ENCODE measurements around the gene TRPM6. TPM values are rescaled to one million over a fixed set of nuclear protein-coding genes. Genes with fewer than 3 reads are reported as not detected.

The TRPM6 gene
- total RNA-seq, 2 donors from 2014 or later, result 0.44 to 0.71 TPM

GRCh38 chr9:74795803-74796202, 91.9 kb downstream of the TRPM6 start:
- no peak for ATAC-seq
- intact Hi-C loops (cut with DNase I), result loop anchor here in 1 of 2 donors (10.0 kb wide), 1 partner anchor 99 kb away; no protein-coding TSS in a partner anchor
- DNase-seq, result no peak

- no peak for DNase-seq
- intact Hi-C loops (cut with DNase I), result loop anchor here in 1 of 2 donors (10.0 kb wide), 1 partner anchor 100 kb away; no protein-coding TSS in a partner anchor
- ATAC-seq, result no peak
Measured at GRCh38 chr9:74795081-74795480, 92.6 kb downstream of the TRPM6 start.

GRCh38 chr9:74784506-74784905, 103.2 kb downstream of the TRPM6 start:
- intact Hi-C loops (cut with DNase I), result no loop called here

DNA sequence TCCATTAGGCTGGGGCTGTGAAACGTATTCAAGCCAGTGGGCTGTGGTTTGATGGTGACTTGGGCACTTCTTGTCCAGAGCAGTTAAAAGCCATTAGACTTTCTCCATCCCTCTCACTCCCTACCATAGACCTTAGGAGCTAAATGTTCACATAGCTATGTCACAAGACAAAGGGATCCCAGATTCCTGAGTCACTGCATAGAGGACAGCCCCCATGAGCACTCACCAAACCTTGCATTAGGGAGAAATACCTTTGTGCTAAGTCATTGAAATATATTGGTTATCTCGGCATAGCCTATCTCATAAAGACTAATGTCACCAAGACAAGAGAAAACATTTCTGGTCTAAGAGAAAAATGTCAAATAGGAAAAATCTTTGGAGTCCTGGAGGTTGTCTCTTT, 104.3 kb downstream of the TRPM6 start:
- intact Hi-C loops (cut with DNase I), result no loop called here
- no peak for DNase-seq
- ATAC-seq, result no peak

More at GRCh38 chr9:74784506-74784905, 103.2 kb downstream of the TRPM6 start:
- ATAC-seq (no peak), DNase-seq (no peak)

DNA sequence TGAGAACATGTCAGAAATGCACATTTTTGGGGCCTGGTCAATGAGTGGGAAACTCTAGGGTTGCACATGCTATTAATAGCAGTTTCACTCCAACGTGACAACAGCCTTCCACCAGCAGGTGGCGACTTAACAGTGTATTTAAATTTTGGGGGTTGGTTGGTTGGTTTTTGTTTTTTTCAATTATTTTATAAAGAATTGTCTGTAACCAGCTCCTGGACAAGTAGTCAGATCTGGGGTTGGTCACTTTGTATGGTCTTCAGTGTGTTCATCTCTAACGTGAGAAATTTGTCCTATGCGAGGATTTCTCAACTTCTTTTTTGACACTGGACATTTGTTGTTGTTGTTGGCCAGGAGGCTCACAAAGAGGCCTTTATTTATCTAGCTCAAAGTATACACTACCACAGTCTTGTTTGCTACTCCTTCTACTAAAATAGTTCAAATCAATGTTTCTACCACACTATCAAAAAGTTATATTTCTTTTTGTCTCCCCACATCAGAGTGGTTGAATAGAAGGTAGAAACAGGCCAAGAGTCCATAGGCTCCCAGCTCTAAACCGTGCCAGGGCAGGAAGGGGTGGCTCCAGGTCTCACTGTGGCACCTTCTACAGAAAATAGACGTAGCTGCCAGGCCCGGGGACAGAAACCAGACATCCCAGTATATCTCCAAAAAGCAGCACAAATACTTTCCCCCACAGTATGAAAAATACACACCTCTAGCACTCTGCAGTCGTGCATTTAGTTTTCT, 110.4 kb downstream of the TRPM6 start:
- ATAC-seq (peak in 1 of 2 donors; percentile 51), DNase-seq (peak; percentile 71)
- intact Hi-C loops (cut with DNase I), result loop anchor here (2.0 to 10.0 kb wide), 3 partner anchors 225 to 305 kb away; no protein-coding TSS in a partner anchor

DNA sequence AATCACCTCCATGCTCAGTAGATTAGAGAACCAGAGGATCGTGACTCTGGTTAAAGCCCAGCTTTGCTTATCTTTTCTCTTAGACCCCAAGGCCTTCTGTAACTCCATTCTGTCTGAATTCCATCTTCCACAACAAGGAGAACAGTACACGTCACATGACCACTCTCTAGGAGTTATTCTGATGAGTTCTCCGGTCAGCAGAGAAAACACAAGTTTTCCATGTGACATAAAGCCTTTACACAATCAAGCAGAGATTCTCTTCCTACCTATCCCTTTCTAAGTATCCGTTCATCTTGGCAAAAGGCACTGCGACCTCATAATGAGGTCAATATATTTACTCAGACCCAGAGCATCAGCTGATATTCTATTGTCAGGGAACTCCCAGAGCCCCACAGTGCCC, 112.3 kb downstream of the TRPM6 start:
- intact Hi-C loops (cut with DNase I), result loop anchor here (5.0 to 10.0 kb wide), 2 partner anchors 299 to 307 kb away; no protein-coding TSS in a partner anchor
- no peak for DNase-seq
- no peak for ATAC-seq

GRCh38 chr9:74773886-74774479, 113.7 kb downstream of the TRPM6 start:
- ATAC-seq (peak; percentile 65 to 72), DNase-seq (peak; percentile 79)
- intact Hi-C loops (cut with DNase I), result loop anchor here (5.0 to 10.0 kb wide), 2 partner anchors 298 to 301 kb away; no protein-coding TSS in a partner anchor

GRCh38 chr9:74772121-74772520, 115.6 kb downstream of the TRPM6 start:
- DNase-seq (no peak), ATAC-seq (no peak)
- intact Hi-C loops (cut with DNase I), result loop anchor here (5.0 to 10.0 kb wide), 2 partner anchors 300 to 303 kb away; no protein-coding TSS in a partner anchor

DNA sequence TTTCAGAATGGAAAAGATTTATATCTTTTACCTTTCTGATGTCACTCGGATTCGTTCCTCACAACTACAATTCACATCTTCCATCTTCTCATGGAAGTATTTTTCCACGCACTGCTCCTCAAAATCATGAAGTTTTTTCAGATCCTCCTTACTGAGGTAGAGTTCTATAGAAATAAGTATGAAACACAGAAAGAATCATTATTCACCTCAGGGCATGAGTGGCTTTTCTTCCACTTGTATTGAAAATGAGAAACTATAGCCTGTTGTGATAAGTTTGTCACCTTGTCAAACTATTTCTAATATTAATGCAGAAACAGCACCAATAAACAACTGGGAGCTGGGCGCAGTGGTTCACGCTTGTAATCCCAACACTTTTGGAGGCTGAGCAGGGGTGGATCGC, 116.0 kb downstream of the TRPM6 start:
- DNase-seq (no peak), ATAC-seq (no peak)
- intact Hi-C loops (cut with DNase I), result loop anchor here (5.0 to 10.0 kb wide), 2 partner anchors 301 to 303 kb away; no protein-coding TSS in a partner anchor

DNA sequence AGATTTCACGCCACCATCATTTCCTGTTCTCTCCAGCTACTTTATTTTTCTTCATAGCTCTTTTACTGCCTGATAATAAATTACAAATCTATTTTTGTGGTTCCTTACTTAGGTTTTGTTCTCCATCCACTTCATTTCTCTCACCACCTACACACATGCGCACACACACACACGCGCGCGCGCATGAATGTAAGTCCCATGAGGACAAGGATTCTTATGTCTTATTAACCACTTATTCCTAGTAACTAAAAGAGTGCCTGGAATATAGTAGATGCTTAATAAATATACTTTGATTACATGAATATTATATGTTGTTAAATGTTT, 116.5 kb downstream of the TRPM6 start:
- intact Hi-C loops (cut with DNase I), result loop anchor here (5.0 to 10.0 kb wide), 2 partner anchors 301 to 304 kb away; no protein-coding TSS in a partner anchor
- DNase-seq (no peak), ATAC-seq (no peak)

GRCh38 chr9:74770508-74771261, 117.0 kb downstream of the TRPM6 start:
- DNase-seq (no peak), ATAC-seq (peak in 1 of 2 donors; percentile 16)
- intact Hi-C loops (cut with DNase I), result loop anchor here (5.0 to 10.0 kb wide), 2 partner anchors 302 to 304 kb away; no protein-coding TSS in a partner anchor

GRCh38 chr9:74765481-74765971, 122.2 kb downstream of the TRPM6 start:
- no peak for DNase-seq
- intact Hi-C loops (cut with DNase I), result no loop called here
- ATAC-seq, result peak in 1 of 2 donors; percentile 36

DNA sequence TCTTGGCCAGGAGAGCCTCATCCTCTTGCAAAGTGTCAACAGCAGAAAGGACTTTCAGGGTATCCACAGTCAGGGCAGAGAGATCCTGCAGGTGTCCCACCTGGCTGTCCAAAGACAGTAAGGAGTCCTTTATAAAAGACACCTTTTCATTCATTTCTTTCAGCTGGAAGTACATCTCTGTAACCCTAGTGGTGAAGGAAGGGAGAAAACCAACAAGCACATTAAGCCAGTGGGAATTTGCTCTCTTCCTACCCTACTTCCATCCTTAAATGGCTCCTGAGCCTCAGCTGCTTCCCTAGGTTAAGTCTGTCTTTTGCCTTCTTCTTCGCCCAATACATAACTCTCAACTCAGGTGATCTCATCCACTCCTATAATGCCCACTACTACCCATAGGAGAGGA, 124.8 kb downstream of the TRPM6 start:
- intact Hi-C loops (cut with DNase I), result no loop called here
- DNase-seq (no peak), ATAC-seq (no peak)

DNA sequence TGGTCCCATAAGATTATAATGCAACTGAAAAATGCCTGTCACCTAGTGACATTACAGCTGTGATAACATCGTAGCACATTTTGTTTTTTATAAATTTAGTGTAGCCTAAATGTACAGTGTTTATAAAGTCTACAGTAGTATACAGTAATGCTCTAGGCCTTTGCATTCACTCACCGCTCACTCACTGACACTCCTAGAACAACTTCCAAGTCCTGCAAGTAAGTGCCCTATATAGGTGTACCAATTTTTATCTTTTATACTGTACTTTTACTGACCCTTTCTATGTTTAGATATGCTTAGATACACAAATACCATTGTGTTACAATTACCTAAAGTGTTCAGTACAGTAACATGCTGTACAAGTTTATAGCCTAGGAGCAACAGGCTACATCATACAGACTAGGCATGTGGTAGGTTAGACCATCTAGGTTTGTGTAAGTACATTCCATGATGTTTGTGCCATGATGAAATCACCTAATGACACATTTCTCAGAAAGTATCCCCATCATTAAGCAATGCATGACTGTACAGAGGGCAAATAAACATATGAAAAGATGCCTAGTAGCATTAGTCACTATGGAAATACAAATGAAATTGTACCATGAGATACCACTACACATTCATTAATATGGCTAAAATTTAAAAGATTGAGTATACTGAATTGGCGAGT, 127.6 kb downstream of the TRPM6 start:
- ATAC-seq, result peak in 1 of 2 donors; percentile 59
- DNase-seq, result no peak
- intact Hi-C loops (cut with DNase I), result no loop called here

DNA sequence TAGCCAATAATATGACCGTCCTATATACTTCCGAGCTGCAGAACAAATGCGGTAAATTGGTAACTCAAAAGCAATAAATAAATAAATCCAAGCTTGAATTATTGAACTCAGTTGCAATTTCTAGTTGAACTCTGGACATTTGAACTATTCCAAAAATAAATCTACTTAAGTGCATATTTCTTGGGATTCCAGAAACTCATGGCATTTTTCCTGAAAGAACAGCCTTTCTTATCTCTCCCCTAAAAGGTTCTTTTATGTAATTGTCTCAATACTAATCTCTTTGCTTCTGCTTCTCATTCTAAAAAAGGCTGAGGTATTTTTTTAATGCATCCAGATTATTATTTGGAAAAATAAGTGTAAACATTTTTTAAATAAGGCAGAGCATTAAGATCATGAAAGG, 131.7 kb downstream of the TRPM6 start:
- no peak for DNase-seq
- ATAC-seq, result no peak
- intact Hi-C loops (cut with DNase I), result no loop called here

DNA sequence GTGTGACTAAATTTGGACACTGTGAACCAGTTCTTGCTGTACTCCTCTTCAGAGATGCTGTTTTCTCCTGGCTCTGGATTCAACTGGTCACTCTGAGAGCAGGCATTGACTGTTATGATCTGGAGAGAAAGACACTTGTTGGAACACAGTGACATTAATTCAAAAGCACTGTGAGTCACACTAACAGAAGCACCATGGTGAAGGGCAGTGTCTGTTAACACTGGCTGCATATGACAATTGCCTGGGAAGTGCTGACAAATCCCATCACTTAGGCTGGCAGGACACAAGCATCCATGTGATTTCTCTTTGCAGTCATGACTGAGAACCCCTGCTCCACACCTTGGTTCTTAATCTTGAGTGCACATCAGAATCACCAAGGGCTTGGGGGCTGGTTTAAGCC, 132.4 kb downstream of the TRPM6 start:
- no peak for DNase-seq
- intact Hi-C loops (cut with DNase I), result no loop called here
- ATAC-seq, result peak in 1 of 2 donors; percentile 41

DNA sequence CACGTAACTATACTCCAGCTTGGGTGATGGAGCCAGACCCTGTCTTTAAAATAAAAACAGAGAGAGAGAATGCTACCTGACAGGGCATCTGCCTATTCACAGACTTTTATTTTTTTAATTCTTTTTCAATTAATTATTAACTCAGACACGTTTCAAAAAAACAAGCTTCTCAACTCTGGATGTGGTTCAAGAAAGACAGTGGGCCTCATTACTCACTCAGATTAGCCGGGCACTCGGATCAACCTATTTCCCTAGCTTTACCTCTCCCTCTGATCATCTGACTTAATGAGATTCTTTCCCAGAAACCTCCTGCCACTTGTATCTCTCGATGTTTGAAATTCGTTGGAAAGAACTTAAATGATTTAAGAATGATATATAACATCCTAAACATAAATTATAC, 134.1 kb downstream of the TRPM6 start:
- no peak for DNase-seq
- no peak for ATAC-seq
- intact Hi-C loops (cut with DNase I), result no loop called here

- DNase-seq (no peak), ATAC-seq (no peak)
- intact Hi-C loops (cut with DNase I), result no loop called here
Measured at GRCh38 chr9:74748966-74749365, 138.8 kb downstream of the TRPM6 start.

Measured in left cardiac atrium (tissue), 4 donors.